PC-9 (cell line): ENCODE results near the gene TRIM60.

Experiments used
- CTCF ChIP-seq: fragments of 200-600 bp; sonication (generic); conservative IDR thresholded peaks from 2 replicates; pipeline ENCODE4 v1.6.1; 2017; ENCODE audit warnings: mixed run types, antibody characterized with exemption, mild to moderate bottlenecking, moderate library complexity
- EZH2 ChIP-seq: fragments of 200-600 bp; sonication (generic); IDR thresholded peaks from 2 replicates; pipeline ENCODE4 v1.8.0; 2017; ENCODE audit warnings: antibody characterized with exemption, low read depth

- no peak for TF ChIP-seq CTCF
- TF ChIP-seq EZH2, result no peak
Observed at GRCh38 chr4:165010487-165010886, 21.3 kb upstream of the TRIM60 start.
